Kidney tubule cell (primary cell): ENCODE results near the gene CHMP5.
A peak's percentile ranks its signal among the peaks of the same experiment; 100 is the strongest.

ENCODE experiments used
- DNase-seq: peaks from one replicate; pipeline ENCODE4 v3.0.0-alpha.2; 2018; ENCODE audit warnings: low spot score

The CHMP5 gene

DNA sequence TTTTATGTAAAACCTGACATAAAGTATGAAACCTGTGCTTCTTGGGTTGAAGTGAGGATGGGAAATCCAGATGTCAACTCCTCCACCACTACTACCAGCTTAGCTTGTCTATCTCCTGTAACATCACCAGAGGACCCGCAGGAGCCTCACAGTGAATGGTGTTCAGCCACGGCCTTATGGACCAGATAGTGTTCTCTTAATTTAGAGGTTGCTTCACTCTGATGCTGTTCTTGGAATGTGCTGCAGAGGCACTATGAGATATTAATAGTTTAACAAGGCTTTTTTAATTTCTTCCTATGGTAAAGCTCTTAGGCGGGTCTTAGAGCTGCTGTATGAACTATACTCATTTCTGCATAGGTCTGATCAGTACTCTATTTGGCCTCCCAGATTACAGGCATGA is 53.4 kb downstream of the CHMP5 start:
- no peak for DNase-seq

DNA sequence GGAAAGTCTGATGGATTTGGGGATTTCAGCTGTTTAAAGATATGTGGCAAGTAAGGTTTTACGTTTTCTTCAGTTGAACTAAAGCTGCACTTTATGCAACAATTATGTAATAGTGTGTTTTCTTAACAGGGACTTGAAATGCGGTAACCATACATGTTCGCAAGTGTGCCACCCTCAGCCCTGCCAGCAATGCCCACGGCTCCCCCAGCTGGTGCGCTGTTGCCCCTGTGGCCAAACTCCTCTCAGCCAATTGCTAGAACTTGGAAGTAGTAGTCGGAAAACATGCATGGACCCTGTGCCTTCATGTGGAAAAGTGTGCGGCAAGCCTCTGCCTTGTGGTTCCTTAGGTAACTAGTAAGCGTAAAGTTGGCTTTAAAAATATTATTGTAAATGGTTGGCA is 53.9 kb downstream of the CHMP5 start:
- DNase-seq = no peak

DNA sequence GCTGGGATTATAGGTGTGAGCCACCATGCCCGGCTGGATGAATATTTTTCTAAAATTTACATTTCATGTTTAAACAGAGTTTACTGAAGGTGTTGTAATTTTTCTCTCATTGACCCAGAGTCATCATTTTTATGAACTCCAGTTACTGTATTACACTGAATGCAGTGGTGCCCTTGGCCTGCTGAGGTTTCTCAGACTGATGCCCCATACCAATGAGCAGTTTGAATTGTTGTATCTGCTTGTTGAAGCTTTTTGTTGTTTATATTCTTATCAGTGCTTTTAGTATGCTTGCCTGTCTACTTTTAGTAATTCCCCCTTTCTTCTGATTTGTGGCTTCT is 55.4 kb downstream of the CHMP5 start:
- no peak for DNase-seq

DNA sequence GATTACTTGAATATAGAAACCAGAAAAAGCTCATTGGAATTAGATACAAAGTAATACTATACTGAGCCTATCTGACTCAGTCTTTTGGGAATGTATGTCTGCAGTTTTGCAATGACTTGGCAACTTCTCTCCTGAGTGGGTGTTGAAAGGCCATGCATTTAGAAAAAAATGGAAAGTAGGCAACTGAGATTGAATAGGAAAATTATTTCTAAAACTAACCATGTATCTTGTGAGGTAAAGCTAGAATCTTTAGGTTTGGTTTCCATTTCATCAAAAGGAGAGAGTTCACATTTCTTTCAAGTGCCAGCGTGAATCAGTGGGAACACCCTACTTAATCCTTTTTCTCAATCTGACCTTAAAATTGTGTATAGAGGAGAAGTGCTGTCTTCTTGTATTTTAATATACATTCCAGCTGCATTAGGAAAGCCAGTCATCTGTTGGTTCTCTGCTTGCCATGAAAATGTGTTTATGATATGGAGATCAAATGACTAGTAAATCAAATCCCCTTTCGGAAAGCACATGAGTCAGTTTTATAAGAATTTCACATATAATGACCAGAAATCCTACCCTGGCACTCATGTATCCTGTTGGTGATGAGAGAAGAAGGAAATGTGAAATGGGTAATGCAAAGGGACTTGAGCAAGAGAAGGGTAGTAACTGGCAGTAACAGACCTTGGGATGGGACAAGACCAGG is 55.9 kb downstream of the CHMP5 start:
- peak; percentile 83 for DNase-seq

DNA sequence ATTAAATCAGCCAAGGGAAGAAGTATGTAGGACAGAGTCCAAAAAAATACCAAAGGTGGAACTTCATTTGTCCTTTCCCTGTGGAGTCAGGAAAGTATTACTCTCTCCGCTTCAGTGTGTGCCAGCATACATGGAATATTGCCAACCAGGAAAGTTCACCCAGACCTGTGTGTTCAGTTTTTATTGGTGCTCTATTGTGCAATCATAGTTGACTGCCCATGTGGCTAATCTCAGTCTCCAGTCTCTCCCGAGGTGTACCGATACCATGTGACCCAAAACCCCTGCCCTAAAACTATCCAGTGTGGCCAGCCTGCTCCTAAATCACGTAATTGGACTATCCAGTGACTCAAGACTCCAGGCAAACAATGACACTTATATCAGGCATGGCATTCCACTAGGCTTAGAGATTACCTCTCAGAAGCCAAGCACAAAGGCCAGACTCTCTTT is 64.3 kb downstream of the CHMP5 start:
- peak; percentile 100 for DNase-seq

DNA sequence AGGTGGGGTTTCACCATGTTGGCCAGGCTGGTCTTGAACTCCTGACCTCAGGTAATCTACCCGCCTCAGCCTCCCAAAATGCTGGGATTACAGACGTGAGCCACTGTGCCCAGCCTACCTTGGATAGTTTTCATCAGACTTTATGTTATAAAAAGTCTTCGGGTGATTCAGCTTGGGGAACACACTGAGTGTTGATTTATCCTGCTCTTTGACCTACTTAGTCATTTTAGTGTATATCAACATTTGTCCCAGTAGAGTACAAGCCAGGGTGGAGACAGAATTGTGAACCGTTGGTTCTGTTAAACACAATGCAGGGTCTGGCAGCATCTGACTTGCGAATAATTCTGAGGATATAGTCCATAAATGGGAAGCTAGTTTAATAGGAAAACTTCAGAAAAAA is 65.1 kb downstream of the CHMP5 start:
- DNase-seq = peak; percentile 69

DNA sequence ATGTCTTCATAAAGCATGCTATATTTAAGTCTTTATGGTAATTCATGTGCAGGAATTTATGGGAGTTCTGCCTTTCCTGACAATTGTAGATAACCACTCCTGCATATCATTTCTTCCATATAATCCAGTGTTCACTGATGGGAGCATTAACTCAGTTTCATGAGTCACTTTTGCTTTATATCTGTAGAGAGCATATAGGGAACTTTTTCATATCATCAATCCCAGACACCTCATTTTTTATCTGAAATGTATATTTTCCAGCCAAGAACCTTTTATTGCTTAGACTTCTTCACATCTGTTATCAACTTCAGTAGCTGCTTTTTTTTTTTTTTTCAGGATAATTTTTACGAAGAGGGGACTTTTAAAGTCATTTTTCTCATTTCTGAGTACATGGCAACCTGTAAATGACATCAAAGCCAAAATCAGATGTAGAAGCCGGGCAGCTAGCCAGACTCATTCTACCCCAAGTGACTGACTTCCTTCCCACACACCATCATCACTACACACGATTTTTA is 66.6 kb downstream of the CHMP5 start:
- no peak for DNase-seq
